ENCODE measurements around the gene EFCAB5. TPM values are rescaled to one million over a fixed set of nuclear protein-coding genes. Genes with fewer than 3 reads are reported as not detected.
"Not testable (repeated sequence)": the region's sequence is repeated elsewhere in the genome, so short reads cannot be mapped to it uniquely, and the experiment has no call there.

Gene EFCAB5
- total and polyA plus RNA-seq, 2 of the 8 experiments (the other 6 are each of a cell fraction or from before 2014, with no cell fraction given), result 0.05 to 0.34 TPM

- H3K27ac ChIP-seq (ENCODE audit: low read depth, low read length); H4K91ac ChIP-seq (replicated peaks; ENCODE audit: insufficient read length, low read length); H2BK12ac ChIP-seq (ENCODE audit: low read depth, low read length); H3K18ac ChIP-seq (ENCODE audit: extremely low read depth, low read length); H3K23ac ChIP-seq (ENCODE audit: insufficient read length); H3K23me2 ChIP-seq (ENCODE audit: low read depth, low read length); H2BK15ac ChIP-seq (ENCODE audit: low read length); H4K20me1 ChIP-seq (replicated peaks in 1 of 2; ENCODE audit: control insufficient read depth in 1 of 2, insufficient read depth in 2 of 2, low read length in 2 of 2); H3K79me1 ChIP-seq (ENCODE audit: low read depth, low read length); H3K79me2 ChIP-seq (ENCODE audit: control insufficient read depth in 1 of 2, insufficient read depth in 2 of 2, low read length in 2 of 2); H2BK5ac ChIP-seq (ENCODE audit: low read depth, low read length); H3K56ac ChIP-seq (replicated peaks; ENCODE audit: insufficient read length, low read depth, low read length); H3K4me3 ChIP-seq (ENCODE audit: extremely low read depth in 1 of 4, insufficient read depth in 2 of 4, low read depth in 3 of 4, low read length in 4 of 4); H3K36me3 ChIP-seq (ENCODE audit: control insufficient read depth in 2 of 4, insufficient read depth in 4 of 4, low read length in 3 of 4); H3K4me2 ChIP-seq (ENCODE audit: insufficient read depth in 1 of 2, low read depth in 2 of 2, low read length in 2 of 2); H2AFZ ChIP-seq (ENCODE audit: low read length); H2BK20ac ChIP-seq (ENCODE audit: low read length); H4K8ac ChIP-seq (ENCODE audit: extremely low read depth, insufficient read depth, low read length); H3K4ac ChIP-seq (replicated peaks; ENCODE audit: insufficient read length, low read depth, low read length); H2BK120ac ChIP-seq (replicated peaks; ENCODE audit: low read depth, low read length); H3K27me3 ChIP-seq (replicated peaks in 1 of 4; ENCODE audit: control insufficient read depth in 3 of 4, extremely low read depth in 1 of 4, insufficient read depth in 3 of 4, low read length in 3 of 4); H3K9ac ChIP-seq (replicated peaks in 1 of 4; ENCODE audit: extremely low read depth in 1 of 4, low read depth in 3 of 4, low read length in 3 of 4); H2AK5ac ChIP-seq (ENCODE audit: low read depth, low read length); FAIRE-seq; H4K5ac ChIP-seq (ENCODE audit: insufficient read length, low read depth, low read length); POLR2A ChIA-PET (ENCODE audit: partially characterized antibody); DNase-seq (ENCODE audit: low read depth in 1 of 2, low spot score in 2 of 2); H3K4me1 ChIP-seq (replicated peaks in 1 of 4; ENCODE audit: control insufficient read depth in 3 of 4, insufficient read depth in 4 of 4, low read length in 3 of 4); H3K14ac ChIP-seq (ENCODE audit: insufficient read length): not testable (repeated sequence)
- H3K9me3 ChIP-seq (ENCODE audit: insufficient read depth in 2 of 2, low read depth in 1 of 2, low read length in 1 of 2), result peaks cover 7 to 15% of the 10 kb centered on the region in 2 experiments; a peak in 3 of 4 replicates
- CTCF ChIA-PET (ENCODE audit: partially characterized antibody), result interaction anchor here (0.5 to 1.0 kb wide), 4 partner anchors 26 to 144 kb away, joined by 3 read pairs; no protein-coding TSS in a partner anchor
- 82% methylated on average over 1 of the region's 1 CpG; no CpG with 5 or more reads in 1 of the 2 experiments for WGBS, 2 experiments (ENCODE audit: extremely low coverage in 1 of 2, insufficient coverage in 1 of 2, insufficient read length in 1 of 2, insufficient replicate concordance in 2 of 2, low coverage in 1 of 2, low lambda C conversion rate in 2 of 2, missing lambda C conversion rate in 1 of 2)
These were observed 16.1 kb downstream of the EFCAB5 start for GRCh38 chr17:29957488-29957887.
